Kidney epithelial cell (primary cell): ENCODE results near the gene C10orf53. TPM values are rescaled to one million over a fixed set of nuclear protein-coding genes. Genes with fewer than 3 reads are reported as not detected.

Source experiments
- DNase-seq: peaks from one replicate; pipeline ENCODE4 v3.0.0-alpha.2; 2010; ENCODE audit warnings: low read depth
- H3K27me3 ChIP-seq: 2 replicates; pipeline ENCODE4 v1.6.0; 2011; ENCODE audit warnings: low read length; ENCODE audit not compliant: control insufficient read depth, insufficient read depth
- H3K36me3 ChIP-seq: 2 replicates; pipeline ENCODE4 v1.5.1; 2011; ENCODE audit warnings: low read length; ENCODE audit not compliant: control insufficient read depth, insufficient read depth
- H3K4me3 ChIP-seq: 2 replicates; pipeline ENCODE4 v1.5.1; 2011; ENCODE audit warnings: low read depth, mild to moderate bottlenecking, control low read depth, low read length
- total RNA-seq: library from RNA; depleted of rRNA; stranded (reverse); fragments of >200 nt; gene quantifications from 2 replicates; pipeline ENCODE4 v1.2.3, GENCODE V29; 2015
- TF ChIP-seq, protein P1 (sequence below): IDR thresholded peaks from 2 replicates; pipeline ENCODE4 v1.5.1; 2011; ENCODE audit warnings: mild to moderate bottlenecking, moderate library complexity, low read length, control low read depth, inconsistent platforms; ENCODE audit not compliant: insufficient read depth, poor library complexity, severe bottlenecking

The C10orf53 gene
- total RNA-seq, 1 donor from 2014 or later: not detected

DNA sequence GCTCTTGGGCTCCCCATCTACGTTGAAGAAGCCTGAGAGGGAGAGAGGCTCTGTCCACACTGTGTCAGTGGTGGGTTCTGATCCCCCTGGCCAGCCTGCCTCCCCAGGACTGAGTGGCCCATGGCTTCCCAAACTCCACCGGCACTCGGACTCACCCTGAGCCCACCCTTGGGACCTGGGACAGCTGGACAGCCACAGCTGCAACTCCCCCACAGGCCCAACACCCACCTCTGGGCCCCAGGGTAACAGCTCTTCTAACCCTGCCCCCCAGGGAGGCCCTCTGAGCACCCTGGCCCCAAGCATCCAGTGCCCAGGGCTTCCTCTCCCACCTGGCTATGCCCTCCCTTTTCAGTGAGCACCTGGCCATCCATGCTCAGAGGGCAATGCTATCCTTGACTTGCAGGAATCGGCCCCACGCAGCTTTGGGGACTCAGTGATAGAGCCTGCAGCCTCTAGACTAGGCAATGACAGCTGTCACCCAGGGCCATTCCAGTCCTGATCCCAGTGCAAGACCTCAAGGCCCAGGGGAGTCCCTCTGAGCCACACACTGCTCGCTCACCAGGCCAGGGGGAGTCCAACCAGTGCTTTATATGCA is 64.7 kb downstream of the C10orf53 start:
- Histone ChIP-seq H3K27me3 (no peaks in the 10 kb centered on the region), H3K4me3 (no peak overlapping the region), H3K36me3 (no peaks in the 10 kb centered on the region)
- TF ChIP-seq, protein P1, sequence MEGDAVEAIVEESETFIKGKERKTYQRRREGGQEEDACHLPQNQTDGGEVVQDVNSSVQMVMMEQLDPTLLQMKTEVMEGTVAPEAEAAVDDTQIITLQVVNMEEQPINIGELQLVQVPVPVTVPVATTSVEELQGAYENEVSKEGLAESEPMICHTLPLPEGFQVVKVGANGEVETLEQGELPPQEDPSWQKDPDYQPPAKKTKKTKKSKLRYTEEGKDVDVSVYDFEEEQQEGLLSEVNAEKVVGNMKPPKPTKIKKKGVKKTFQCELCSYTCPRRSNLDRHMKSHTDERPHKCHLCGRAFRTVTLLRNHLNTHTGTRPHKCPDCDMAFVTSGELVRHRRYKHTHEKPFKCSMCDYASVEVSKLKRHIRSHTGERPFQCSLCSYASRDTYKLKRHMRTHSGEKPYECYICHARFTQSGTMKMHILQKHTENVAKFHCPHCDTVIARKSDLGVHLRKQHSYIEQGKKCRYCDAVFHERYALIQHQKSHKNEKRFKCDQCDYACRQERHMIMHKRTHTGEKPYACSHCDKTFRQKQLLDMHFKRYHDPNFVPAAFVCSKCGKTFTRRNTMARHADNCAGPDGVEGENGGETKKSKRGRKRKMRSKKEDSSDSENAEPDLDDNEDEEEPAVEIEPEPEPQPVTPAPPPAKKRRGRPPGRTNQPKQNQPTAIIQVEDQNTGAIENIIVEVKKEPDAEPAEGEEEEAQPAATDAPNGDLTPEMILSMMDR: no peak
- DNase-seq: no peak

DNA sequence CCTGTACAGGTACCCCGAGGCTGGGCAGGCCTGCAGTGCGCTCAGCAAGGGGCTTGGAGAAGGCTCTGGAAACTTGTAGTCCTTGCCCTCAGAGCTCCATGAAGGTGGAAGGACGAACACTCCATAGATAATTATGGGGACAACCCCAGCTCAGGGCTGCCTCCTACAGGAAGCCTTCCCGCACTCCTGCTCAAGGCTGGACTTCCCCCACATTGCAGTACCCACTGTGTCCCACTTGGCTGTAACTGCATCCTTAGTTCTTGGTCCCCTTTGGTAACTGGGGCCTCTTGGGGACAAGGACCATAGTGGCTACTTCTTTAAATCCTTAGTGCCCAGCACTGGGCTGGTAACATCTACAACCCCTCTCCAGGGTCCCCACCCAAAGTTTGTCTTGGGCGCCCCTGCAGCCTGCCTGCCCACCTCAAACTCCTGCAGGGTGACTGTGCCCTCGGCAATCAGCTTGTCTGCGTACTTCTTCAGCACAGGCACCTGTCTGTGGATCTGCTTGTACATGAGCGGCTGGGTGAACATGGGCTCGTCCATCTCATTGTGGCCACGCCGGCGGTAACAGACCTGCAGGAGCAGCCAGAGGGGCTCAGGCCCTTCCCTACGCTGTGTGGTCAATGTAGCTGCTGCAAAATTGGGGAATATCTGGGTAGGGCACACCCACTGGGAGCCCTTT is 65.6 kb downstream of the C10orf53 start:
- TF ChIP-seq, protein P1: no peak
- DNase-seq: no peak
- H3K27me3 ChIP-seq: no peaks in the 10 kb centered on the region
- no peak overlapping the region for H3K4me3 ChIP-seq
- H3K36me3 ChIP-seq: no peaks in the 10 kb centered on the region

DNA sequence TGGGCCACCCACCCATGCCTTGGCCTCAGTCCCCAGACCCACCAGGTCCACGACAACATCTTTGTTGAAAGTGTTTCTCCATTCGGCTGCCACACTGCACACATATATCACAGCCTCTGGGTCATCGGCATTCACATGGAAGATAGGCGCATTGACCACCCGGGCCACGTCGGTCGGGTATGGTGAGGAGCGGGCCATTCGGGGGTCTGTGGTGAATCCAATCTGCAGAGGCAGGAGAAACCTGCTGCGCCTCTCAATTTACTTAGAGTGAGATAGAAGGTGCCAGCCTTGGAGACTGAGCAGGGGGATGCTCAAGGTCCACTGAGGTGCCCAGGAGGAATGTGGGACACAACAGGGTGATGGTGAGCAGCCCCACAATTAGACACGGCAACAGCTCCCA is 66.3 kb downstream of the C10orf53 start:
- H3K4me3 ChIP-seq: no peak overlapping the region
- H3K27me3 ChIP-seq: no peaks in the 10 kb centered on the region
- no peaks in the 10 kb centered on the region for H3K36me3 ChIP-seq
- TF ChIP-seq, protein P1: no peak
- DNase-seq: no peak

DNA sequence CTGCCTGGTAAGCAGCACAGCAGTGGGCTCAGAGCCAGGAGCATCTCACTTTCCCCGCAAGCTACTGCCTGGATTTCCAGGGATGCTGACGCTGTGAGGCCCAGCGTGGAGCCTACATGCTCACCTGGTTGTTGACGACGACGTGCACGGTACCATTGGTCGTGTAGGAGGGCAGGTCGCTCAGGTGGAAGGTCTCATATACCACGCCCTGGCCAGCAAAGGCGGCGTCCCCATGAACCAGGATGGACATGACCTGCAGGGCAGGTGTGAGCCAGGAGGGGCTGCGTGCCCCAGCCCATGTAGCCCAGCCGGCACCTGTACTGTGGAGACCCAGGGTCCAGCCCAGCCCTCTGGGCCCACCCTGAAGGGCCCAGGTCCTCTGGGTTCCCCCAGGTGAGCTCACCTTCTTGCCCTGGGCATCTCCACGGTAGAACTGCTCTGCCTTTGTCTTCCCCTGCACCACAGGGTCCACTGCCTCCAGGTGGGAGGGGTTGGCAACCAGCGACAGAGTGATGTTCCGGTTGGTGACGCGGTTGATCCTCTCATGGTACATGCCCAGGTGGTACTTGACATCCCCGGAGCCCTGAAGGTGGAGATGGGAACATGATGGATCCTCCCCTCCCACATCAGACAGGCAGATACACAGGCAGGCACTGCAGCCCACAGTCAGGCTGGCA is 67.3 kb downstream of the C10orf53 start:
- no peak for DNase-seq
- Histone ChIP-seq H3K4me3 (no peak overlapping the region), H3K36me3 (no peaks in the 10 kb centered on the region), H3K27me3 (no peaks in the 10 kb centered on the region)
- TF ChIP-seq, protein P1: no peak

Other genes starting within 250 kb of the C10orf53 start
- gene ERCC6, start 140.5 kb upstream of the C10orf53 start, total RNA-seq: 7.3 and 14.3 TPM in 2 replicates
- gene SLC18A3, start 69.3 kb upstream of the C10orf53 start, total RNA-seq: not detected in 2 replicates
- not detected in 2 replicates for gene CHAT, start 65.6 kb upstream of the C10orf53 start, total RNA-seq
- gene OGDHL, start 82.7 kb downstream of the C10orf53 start, total RNA-seq: 1.7 and 2.2 TPM in 2 replicates